NOMO-1 treated with dmso at 0.1 percent for 144 hours (cell line): ENCODE results near the gene PDE4DIP.
"Not testable (repeated sequence)": the region's sequence is repeated elsewhere in the genome, so short reads cannot be mapped to it uniquely, and the experiment has no call there.

Experiments used
- DNase-seq: peaks from one replicate; lab custom pipeline; 2025; ENCODE audit not compliant: unreplicated experiment; lab: John Stamatoyannopoulos, UW

The PDE4DIP gene

GRCh38 chr1:148844220-148844619 is at the start of gene PDE4DIP:
Gene PDE4DIP, plus strand, starts transcription at chr1:148844428. Its CDS starts 347 bp downstream, at chr1:148844775.
- DNase-seq, result not testable (repeated sequence)

DNA sequence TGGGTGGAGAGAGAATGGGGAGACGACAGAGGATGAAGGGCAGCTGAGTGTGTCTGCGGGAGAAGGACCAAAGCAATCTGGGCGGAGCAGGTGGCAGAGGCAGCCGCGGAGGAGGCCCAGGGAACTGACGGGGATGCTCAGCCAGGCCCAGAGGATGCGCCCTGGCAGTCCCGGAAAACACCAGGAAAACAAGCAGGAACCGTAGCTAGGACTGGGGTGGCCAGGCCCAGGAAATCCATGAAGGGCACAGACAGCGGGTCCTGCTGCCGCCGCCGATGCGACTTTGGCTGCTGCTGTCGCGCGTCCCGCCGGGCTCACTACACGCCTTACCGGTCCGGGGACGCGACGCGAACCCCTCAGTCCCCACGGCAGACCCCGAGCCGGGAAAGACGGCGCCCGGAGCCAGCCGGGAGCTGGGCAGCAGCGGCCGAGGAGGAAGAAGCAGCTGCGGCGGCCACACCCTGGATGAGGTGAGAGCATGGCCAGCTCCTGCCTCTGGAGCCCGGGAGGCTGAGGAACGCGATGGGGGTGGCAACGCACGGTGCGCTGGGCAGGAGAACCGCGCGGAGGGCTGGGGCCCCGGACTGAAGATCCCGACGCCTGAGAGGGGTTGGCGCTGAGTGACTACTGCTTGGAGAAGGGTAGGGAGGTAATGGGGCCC is 35.8 kb upstream of the PDE4DIP start:
- not testable (repeated sequence) for DNase-seq

GRCh38 chr1:148808929-148809283 is 35.3 kb upstream of the PDE4DIP start:
- not testable (repeated sequence) for DNase-seq

GRCh38 chr1:148822180-148822579 is 22.0 kb upstream of the PDE4DIP start:
- not testable (repeated sequence) for DNase-seq

- DNase-seq, result not testable (repeated sequence)
These were observed 20.4 kb upstream of the PDE4DIP start for GRCh38 chr1:148823822-148824221.

DNA sequence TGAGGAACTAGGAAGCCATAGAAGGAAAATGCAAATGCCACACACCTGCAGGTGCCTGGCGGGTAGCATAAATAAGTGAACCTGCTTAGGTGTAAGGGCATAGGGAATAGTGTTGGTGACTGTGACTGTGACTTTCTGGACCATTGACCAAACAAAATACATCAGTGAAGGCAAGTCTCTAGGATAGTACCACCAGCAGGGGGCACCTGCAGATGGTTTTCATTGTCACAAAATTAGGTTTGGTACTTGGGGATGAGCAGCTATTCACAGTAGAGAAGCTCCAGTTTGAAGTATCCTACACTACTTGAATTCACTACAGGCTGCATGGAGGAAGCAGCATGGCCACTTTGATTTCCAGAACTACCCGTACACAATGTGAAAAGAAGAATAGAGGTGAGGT is 19.2 kb upstream of the PDE4DIP start:
- DNase-seq, result not testable (repeated sequence)

- not testable (repeated sequence) for DNase-seq
These were observed 15.7 kb upstream of the PDE4DIP start for GRCh38 chr1:148828531-148828930.

DNA sequence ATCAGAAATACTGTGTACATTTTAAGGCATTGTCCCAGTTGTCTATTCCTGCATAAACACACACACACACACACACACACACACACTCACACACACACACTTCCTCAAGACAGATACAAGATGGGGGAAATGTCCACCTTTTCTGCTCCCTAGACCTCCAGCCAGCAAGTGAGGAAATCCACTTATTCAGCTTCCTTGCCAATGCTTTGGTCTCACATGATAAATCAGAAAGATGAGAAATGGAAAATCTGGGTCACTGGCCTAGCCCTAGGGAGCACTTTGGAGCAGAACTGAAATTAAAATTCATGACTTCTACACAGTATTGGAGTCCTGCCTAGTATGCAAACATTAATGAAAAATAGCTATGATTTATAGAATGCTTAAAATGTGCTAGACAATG is 15.3 kb upstream of the PDE4DIP start:
- not testable (repeated sequence) for DNase-seq

DNA sequence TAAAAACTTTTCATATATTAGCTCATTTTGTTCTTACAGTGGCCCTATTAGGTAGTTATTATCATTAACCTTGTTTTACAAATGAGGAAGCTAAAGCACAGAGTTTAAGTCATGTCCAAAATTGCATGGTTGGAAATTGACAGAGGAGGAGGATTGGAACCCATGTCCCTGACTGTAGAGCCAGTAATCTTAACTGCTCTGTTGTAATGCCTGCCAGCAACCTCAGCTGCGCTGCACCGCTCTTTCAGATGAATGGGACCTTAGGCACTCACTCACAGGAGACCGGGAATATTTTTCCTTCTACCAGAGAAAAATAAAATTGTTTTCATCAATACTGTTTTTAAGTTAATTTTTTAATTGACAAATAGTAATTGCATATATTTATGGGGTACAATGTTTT is 14.9 kb upstream of the PDE4DIP start:
- DNase-seq, result not testable (repeated sequence)

GRCh38 chr1:148841262-148841661 is 3.0 kb upstream of the PDE4DIP start:
- not testable (repeated sequence) for DNase-seq

- not testable (repeated sequence) for DNase-seq
These were observed 423 bp downstream of the PDE4DIP start for GRCh38 chr1:148844651-148845050.

DNA sequence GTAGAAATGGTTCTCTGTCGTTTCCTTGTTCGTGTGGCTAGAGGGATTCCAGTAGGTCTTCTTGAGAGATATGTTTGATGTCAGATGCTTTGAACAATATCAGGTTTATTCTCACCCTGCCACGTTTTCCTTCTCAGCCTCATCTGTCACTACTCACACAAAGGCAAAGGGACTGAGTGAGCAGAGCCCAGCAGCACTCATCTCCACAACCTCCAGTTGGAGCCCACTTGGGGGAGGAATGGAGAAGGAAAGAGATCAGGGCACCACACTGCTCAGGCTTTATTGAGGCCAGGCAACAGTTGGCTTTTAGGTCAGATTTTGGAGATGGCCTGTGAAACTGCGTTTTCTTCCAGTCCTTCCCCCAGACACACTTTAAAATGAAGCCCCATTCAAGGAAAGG is 840 bp downstream of the PDE4DIP start:
- not testable (repeated sequence) for DNase-seq

DNA sequence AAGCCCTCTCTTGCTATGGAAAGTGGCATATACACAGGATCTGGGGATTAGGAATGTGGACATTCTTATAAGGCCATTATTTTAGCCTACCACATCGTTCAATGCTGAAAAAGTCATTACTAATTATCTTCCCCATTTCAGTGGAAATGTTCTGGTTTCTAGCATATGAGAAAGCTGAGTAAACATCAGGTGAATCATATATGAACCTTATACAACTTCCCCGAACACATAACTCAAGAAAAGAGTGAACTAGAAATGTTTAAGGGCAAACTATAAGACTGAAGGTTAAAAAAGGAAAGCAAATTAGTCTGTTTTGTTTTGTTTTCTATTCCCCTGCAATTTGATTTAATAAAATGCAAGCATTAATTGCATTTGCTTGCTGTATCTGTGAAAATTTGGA is 6.1 kb downstream of the PDE4DIP start:
- not testable (repeated sequence) for DNase-seq

DNA sequence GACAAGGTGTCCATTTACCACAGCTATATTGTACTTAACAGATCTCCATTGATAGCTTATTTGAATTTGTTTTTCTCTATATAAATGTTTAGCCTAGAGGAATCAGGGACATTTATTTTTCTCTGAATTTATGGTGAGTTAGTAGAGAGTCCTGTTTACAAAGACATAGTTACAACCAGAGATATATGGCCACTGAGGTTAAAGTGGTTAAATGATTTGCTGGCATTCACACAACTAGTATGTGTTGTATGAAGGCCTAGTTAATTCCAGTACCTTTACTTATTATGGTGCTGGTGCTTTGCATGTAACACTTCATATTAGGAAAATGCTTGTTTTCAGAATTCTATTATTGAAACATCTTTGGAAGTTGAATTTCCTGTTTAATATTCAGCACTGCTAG is 6.6 kb downstream of the PDE4DIP start:
- DNase-seq, result not testable (repeated sequence)

DNA sequence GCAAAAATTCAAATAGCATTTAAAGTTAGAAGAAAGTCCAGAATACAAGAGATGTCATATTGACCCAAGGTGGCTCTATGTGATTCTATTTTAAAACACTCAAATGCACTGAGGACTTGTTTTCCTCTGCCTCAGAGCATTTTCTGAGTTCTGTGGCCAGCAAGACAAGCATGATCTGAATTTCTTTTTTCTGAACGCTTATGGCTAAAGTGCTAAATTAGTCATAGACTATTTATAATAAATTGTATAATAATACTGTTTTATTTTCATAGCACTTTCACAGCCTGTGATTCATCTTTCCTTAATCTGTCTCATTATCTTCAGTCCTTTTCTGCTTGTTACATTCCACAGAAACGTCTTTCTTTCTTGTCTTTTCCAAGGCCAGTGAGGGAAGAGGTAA is 7.5 kb downstream of the PDE4DIP start:
- DNase-seq, result not testable (repeated sequence)

- not testable (repeated sequence) for DNase-seq
These were observed 9.1 kb downstream of the PDE4DIP start for GRCh38 chr1:148853363-148853762.

DNA sequence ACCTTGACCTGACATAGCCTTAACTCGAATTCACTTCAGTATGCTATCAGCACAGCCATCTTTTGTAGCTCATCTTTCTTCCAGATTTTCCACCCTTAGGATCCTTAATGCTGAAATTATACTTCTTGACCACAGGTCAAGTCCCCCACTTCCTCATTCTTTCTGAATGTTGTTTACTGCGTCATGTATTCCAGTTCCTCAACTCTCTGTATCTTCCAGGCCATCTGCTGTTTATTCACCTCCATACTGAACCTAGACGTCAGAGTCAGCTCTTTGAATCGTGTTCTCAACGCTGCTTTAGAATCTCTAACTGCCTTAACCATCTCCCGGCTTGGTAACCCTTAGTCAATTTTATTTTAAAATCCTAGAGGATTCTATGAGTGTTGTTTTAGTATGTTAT is 9.8 kb downstream of the PDE4DIP start:
- not testable (repeated sequence) for DNase-seq

- DNase-seq, result not testable (repeated sequence)
These were observed 11.1 kb downstream of the PDE4DIP start for GRCh38 chr1:148855367-148855766.

DNA sequence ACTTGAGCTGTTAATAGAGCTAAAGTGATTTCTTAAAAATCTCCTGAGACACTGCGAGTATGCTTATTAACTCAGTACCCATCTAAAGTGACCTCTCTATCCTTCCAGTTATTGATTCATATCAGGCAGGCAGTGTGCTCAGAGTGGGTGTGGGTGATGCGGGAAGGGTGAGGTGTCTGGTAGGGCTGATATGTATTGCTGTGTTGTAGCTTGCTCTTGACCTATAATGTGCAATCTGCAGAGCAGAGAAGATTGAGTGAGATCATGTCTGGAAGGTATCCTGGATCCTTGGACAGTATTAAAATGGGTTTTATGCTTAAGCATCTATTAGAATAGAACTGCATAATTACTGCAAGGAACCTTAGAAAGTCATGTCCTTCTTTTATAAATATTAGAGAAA is 15.8 kb downstream of the PDE4DIP start:
- DNase-seq, result not testable (repeated sequence)

DNA sequence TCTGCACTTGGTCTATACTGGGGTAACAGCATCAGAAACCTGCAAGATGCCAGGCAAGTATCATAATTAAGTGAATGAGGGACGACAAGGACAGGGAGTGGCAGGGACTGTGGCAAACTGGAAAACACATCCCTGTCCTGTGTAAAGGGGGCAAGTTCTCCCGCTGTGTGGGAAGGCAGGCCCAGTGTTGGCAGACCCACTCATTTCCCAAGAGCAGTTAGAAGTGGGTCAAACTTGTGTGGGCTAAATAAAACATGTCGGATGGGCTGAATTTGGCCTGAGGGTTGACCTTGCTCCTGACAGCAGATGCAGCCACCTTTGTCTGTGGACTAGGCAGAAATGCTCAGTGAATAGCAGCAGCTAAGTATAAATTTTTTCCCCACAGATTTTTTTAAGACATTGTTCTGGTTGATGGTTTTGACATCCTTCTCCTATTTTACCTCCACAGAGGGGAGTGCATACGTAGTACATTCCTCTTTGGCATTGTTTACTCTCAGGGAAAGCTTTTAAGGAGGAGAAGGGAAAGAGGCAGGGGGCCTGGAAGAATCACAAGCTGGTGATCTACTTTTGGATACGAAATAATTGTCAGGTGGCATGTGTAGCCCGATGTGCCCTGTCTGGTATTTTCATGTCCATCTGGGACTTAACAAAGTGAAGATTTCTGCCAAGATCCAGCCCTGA is 16.5 kb downstream of the PDE4DIP start:
- not testable (repeated sequence) for DNase-seq

DNA sequence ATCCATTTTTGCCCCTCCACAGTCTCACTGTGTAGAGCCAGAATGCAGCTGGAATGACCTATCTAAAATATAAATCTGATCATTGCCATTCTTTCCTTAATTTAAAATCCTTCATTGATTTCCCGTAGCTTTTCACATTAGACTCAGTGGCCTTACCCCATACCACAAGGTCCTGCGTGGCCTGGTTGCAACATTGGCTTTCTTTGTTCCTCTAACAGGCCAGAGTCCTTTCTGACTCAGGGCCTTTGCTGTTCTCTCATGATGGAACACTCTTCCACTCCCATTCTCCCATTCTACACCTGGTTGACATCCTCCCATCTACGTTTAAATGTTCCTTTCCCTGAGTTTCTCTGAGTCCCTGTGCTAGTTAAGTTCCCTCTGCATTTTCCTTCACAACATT is 18.4 kb downstream of the PDE4DIP start:
- DNase-seq, result not testable (repeated sequence)

DNA sequence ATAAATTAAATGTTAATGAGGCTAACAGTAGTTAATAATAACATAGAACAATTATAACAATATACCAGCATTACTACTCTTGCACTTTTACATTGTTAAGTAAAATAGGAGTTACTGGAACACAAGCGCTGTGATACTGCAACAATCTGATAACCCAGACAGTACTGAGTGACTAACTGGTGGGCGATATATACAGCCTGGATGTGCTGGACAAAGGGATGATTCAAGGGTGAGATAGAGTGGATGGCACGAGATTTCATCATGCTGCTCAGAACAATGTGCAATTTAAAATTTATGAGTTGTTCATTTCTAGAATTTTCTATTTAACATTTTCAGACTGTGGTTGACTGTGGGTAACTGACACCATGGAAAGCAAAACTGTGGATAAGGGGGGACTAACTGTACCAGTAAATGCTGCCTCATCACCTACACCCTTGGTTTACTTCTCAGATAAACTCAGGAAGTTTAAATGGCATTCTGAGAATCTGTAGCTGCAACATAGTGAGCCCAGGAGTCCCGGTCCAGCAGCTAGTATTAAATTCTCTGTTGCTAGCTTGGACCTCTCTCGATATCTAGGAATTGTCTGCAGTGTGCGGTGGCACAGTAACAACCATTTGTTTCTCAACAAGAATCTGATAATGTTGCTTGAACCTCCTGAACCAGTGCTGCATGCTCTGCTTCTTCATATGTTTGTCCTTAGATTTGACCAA is 24.9 kb downstream of the PDE4DIP start:
- DNase-seq, result not testable (repeated sequence)
